WTC11 (cell line): Measurements from ENCODE around the gene CMTM4. TPM values are rescaled to one million over a fixed set of nuclear protein-coding genes. Genes with fewer than 3 reads are reported as not detected.
A peak's percentile ranks its signal among the peaks of the same experiment; 100 is the strongest.

Experiments used
- ATAC-seq: fragments of 200-7000 bp; cut with Tn5 transposase; 2 replicates; pipeline ENCODE4 v1.10.0; 2021; ENCODE audit warnings: mild to moderate bottlenecking, moderate library complexity
- CTCF ChIA-PET: fragments of 300-600 bp; sonication (Branson Sonifier 250); formaldehyde crosslinking; loops from one replicate; lab custom pipeline; 2021; ENCODE audit warnings: antibody characterized with exemption; lab: Charles Lee
- POLR2A ChIA-PET: fragments of 350-600 bp; sonication (Branson Sonifier 250); formaldehyde crosslinking; loops from one replicate; lab custom pipeline; 2021; ENCODE audit warnings: antibody characterized with exemption; lab: Charles Lee
- DNase-seq: peaks from one replicate; pipeline ENCODE4 v3.0.0; 2021; ENCODE audit warnings: low spot score
- H3K27ac Mint-ChIP-seq: 2 replicates; pipeline ENCODE4 v1.8.0; 2021; ENCODE audit warnings: mixed read lengths
- H3K27me3 Mint-ChIP-seq: 2 replicates; pipeline ENCODE4 v1.8.0; 2021; ENCODE audit warnings: low read depth, mild to moderate bottlenecking, moderate library complexity, mixed read lengths
- H3K36me3 Mint-ChIP-seq: 2 replicates; pipeline ENCODE4 v1.8.0; 2021; ENCODE audit warnings: mixed read lengths
- H3K4me1 Mint-ChIP-seq: 2 replicates; pipeline ENCODE4 v1.8.0; 2022; ENCODE audit warnings: mixed read lengths
- H3K4me3 Mint-ChIP-seq: 2 replicates; pipeline ENCODE4 v1.8.0; 2021; ENCODE audit warnings: mild to moderate bottlenecking, moderate library complexity, mixed read lengths
- H3K9me3 Mint-ChIP-seq: 2 replicates; pipeline ENCODE4 v1.8.0; 2021; ENCODE audit warnings: mixed read lengths
- CBFB ChIP-seq: sonication (generic); formaldehyde crosslinking; IDR thresholded peaks from 2 replicates; pipeline ENCODE4 v1.8.1; 2022; ENCODE audit warnings: mild to moderate bottlenecking, low read depth, missing genetic modification reagents
- EMX1 ChIP-seq: fragments of 250-450 bp; sonication (Bioruptor Pico); IDR thresholded peaks from 2 replicates; pipeline ENCODE4 v1.8.0; 2021; ENCODE audit warnings: mild to moderate bottlenecking
- GABPB1 ChIP-seq: sonication (generic); formaldehyde crosslinking; IDR thresholded peaks from 2 replicates; pipeline ENCODE4 v1.8.1; 2023; ENCODE audit warnings: mild to moderate bottlenecking, missing genetic modification reagents
- JAZF1 ChIP-seq: fragments of 250-450 bp; sonication (Bioruptor Pico); IDR thresholded peaks from 2 replicates; pipeline ENCODE4 v1.9.0; 2021; ENCODE audit warnings: moderate library complexity, mild to moderate bottlenecking, inconsistent platforms
- MYBL2 ChIP-seq: sonication (generic); formaldehyde crosslinking; IDR thresholded peaks from 2 replicates; pipeline ENCODE4 v1.8.1; 2023; ENCODE audit warnings: mild to moderate bottlenecking, moderate library complexity, missing genetic modification reagents
- NR2C2 ChIP-seq: sonication (generic); formaldehyde crosslinking; IDR thresholded peaks from 2 replicates; pipeline ENCODE4 v1.8.0; 2022; ENCODE audit warnings: mild to moderate bottlenecking, missing genetic modification reagents
- PRRX2 ChIP-seq: fragments of 250-450 bp; sonication (Bioruptor Pico); IDR thresholded peaks from 2 replicates; pipeline ENCODE4 v1.8.0; 2021; ENCODE audit warnings: mild to moderate bottlenecking
- SOX15 ChIP-seq: fragments of 250-450 bp; sonication (Bioruptor Pico); IDR thresholded peaks from 2 replicates; pipeline ENCODE4 v1.9.0; 2021; ENCODE audit warnings: mild to moderate bottlenecking
- TEAD1 ChIP-seq: sonication (generic); formaldehyde crosslinking; IDR thresholded peaks from 2 replicates; pipeline ENCODE4 v1.8.0; 2022; ENCODE audit warnings: mild to moderate bottlenecking, missing genetic modification reagents
- TEAD4 ChIP-seq: sonication (generic); formaldehyde crosslinking; IDR thresholded peaks from 2 replicates; pipeline ENCODE4 v1.8.0; 2022; ENCODE audit warnings: mild to moderate bottlenecking, missing genetic modification reagents
- ZNF232 ChIP-seq: sonication (generic); formaldehyde crosslinking; IDR thresholded peaks from 2 replicates; pipeline ENCODE4 v1.8.0; 2022; ENCODE audit warnings: mild to moderate bottlenecking, missing genetic modification reagents
- ZNF317 ChIP-seq: sonication (generic); formaldehyde crosslinking; IDR thresholded peaks from 2 replicates; pipeline ENCODE4 v1.8.1; 2023; ENCODE audit warnings: low read depth, mild to moderate bottlenecking, moderate library complexity, missing genetic modification reagents, borderline replicate concordance
- ZNF423 ChIP-seq: fragments of 250-450 bp; sonication (Bioruptor Pico); IDR thresholded peaks from 2 replicates; pipeline ENCODE4 v2.1.2; 2022; ENCODE audit warnings: mild to moderate bottlenecking, moderate library complexity
- total RNA-seq: library from RNA; stranded (reverse); gene quantifications from 3 replicates; pipeline ENCODE4 v1.2.3, GENCODE V29; 2021
- TF ChIP-seq, protein P1 (sequence below): sonication (generic); formaldehyde crosslinking; IDR thresholded peaks from 2 replicates; pipeline ENCODE4 v1.8.1; 2023; ENCODE audit warnings: mild to moderate bottlenecking, missing genetic modification reagents, moderate library complexity
- TF ChIP-seq, protein P2 (sequence below): sonication (generic); formaldehyde crosslinking; IDR thresholded peaks from 2 replicates; pipeline ENCODE4 v1.8.1; 2022; ENCODE audit warnings: mild to moderate bottlenecking, moderate library complexity, missing genetic modification reagents
- TF ChIP-seq, protein P3 (sequence below): sonication (generic); formaldehyde crosslinking; IDR thresholded peaks from 2 replicates; pipeline ENCODE4 v1.8.1; 2022; ENCODE audit warnings: missing genetic modification reagents, borderline replicate concordance
- TF ChIP-seq, protein P4 (sequence below): sonication (generic); formaldehyde crosslinking; IDR thresholded peaks from 2 replicates; pipeline ENCODE4 v1.8.1; 2023; ENCODE audit warnings: mild to moderate bottlenecking, moderate library complexity, missing genetic modification reagents
- TF ChIP-seq, protein P5 (sequence below): sonication (generic); formaldehyde crosslinking; IDR thresholded peaks from 2 replicates; pipeline ENCODE4 v1.8.0; 2023; ENCODE audit warnings: missing genetic modification reagents
- TF ChIP-seq, protein P6 (sequence below): fragments of 250-450 bp; sonication (Bioruptor Pico); IDR thresholded peaks from 2 replicates; pipeline ENCODE4 v2.1.2; 2022; ENCODE audit warnings: mild to moderate bottlenecking, moderate library complexity

CMTM4 gene
- total RNA-seq, 1 experiment from 2014 or later = 56.2 TPM

DNA sequence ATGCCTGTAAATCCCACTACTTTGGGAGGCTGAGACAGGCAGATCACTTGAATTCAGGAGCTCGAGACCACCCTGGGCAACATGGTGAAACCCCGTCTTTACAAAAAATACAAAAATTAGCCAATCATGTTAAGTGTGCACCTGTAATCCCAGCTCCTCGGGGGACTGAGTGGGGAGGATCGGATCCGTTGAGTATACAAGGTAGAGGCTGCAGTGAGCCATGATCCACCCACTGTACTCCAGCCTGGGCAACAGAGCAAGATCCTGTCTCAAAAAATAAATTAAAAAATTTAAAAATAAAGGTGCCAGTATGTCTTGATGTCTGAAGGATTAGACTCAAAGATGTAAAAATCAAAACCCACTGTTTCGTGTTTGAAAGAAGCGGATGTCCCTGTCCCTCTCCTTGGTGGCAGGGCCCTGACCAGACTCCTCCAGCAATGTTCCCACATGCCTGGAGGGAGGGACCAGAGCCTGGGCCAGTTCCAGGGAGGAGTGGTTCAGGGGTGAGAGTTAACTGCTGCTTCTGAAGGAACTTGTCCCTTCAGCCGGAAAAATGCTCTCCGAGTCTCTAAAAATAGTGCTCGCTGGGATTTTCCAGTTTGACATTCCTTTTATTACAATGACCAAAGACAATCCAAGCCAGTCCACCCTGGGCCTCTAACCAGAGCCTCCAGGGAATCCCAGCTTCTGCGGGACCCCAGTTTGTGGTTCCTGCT, 9.4 kb upstream of the CMTM4 start:
- TF ChIP-seq ZNF423 (CRISPR knock-in tag) = no peak
- TF ChIP-seq, protein P1, sequence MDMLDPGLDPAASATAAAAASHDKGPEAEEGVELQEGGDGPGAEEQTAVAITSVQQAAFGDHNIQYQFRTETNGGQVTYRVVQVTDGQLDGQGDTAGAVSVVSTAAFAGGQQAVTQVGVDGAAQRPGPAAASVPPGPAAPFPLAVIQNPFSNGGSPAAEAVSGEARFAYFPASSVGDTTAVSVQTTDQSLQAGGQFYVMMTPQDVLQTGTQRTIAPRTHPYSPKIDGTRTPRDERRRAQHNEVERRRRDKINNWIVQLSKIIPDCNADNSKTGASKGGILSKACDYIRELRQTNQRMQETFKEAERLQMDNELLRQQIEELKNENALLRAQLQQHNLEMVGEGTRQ (CRISPR knock-in tag) = no peak
- TF ChIP-seq, protein P2, sequence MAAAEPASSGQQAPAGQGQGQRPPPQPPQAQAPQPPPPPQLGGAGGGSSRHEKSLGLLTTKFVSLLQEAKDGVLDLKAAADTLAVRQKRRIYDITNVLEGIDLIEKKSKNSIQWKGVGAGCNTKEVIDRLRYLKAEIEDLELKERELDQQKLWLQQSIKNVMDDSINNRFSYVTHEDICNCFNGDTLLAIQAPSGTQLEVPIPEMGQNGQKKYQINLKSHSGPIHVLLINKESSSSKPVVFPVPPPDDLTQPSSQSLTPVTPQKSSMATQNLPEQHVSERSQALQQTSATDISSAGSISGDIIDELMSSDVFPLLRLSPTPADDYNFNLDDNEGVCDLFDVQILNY (CRISPR knock-in tag) = no peak
- TF ChIP-seq CBFB (CRISPR knock-in tag) = no peak
- TF ChIP-seq, protein P3, sequence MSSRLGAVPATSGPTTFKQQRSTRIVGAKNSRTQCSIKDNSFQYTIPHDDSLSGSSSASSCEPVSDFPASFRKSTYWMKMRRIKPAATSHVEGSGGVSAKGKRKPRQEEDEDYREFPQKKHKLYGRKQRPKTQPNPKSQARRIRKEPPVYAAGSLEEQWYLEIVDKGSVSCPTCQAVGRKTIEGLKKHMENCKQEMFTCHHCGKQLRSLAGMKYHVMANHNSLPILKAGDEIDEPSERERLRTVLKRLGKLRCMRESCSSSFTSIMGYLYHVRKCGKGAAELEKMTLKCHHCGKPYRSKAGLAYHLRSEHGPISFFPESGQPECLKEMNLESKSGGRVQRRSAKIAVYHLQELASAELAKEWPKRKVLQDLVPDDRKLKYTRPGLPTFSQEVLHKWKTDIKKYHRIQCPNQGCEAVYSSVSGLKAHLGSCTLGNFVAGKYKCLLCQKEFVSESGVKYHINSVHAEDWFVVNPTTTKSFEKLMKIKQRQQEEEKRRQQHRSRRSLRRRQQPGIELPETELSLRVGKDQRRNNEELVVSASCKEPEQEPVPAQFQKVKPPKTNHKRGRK (CRISPR knock-in tag) = no peak
- TF ChIP-seq, all 79 proteins: peak for 0
- H3K36me3 Mint-ChIP-seq = no peaks in the 10 kb centered on the region
- ATAC-seq (no peak), DNase-seq (no peak)
- H3K4me3 Mint-ChIP-seq = no peak overlapping the region
- H3K4me1 Mint-ChIP-seq = peaks cover 11% of the 10 kb centered on the region
- no peaks in the 10 kb centered on the region for H3K27me3 Mint-ChIP-seq
- no peak overlapping the region for H3K27ac Mint-ChIP-seq
- POLR2A ChIA-PET = no interaction called here
- H3K9me3 Mint-ChIP-seq = no peaks in the 10 kb centered on the region; the same call in 1 of the 2 replicates
- CTCF ChIA-PET = interaction anchor here (0.7 to 0.9 kb wide), 2 partner anchors 48 to 55 kb away, joined by 3 to 5 read pairs; no protein-coding TSS in a partner anchor

DNA sequence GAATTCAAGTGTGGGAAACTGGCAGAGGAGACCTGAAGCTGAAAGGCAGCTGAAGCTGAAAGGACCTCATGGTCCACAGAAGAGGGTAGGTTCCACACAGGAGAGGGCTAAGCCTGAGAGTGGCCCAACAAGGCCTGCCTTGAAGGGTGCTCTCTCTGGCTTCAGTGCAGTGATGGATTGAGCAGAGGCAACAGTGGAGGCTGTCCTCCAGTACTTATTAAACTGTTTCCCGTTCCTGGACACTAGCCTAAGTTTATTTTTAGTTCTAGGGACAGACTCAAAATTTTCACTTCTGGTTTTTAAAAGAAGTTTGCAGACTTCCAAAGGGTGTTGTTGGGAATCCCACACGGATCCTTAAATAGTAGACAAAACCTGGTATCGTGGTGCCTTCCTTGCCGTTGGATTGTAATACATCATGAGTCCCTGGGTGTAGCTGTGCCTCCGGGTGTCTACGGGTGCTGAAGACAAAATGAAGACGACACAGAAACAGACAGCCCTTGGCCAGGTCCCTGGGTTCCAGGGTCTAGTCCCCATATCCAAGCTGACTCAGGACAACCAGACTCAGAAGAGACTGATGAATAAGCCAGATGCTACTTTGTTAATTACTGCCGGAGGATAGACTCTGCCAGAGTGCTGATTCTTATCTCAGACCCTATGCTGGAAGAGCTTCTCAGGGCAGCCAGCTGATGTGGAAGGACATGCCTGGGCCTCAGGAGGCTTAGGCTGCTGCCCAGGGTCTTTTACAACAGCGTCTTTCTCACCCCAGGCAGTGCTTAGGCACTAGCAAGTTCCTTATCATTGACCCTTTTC, 7.1 kb upstream of the CMTM4 start:
- H3K36me3 Mint-ChIP-seq = no peaks in the 10 kb centered on the region
- no peaks in the 10 kb centered on the region for H3K27me3 Mint-ChIP-seq
- H3K4me3 Mint-ChIP-seq = no peak overlapping the region
- ATAC-seq (no peak), DNase-seq (no peak)
- H3K9me3 Mint-ChIP-seq = no peaks in the 10 kb centered on the region
- TF ChIP-seq, protein P4, sequence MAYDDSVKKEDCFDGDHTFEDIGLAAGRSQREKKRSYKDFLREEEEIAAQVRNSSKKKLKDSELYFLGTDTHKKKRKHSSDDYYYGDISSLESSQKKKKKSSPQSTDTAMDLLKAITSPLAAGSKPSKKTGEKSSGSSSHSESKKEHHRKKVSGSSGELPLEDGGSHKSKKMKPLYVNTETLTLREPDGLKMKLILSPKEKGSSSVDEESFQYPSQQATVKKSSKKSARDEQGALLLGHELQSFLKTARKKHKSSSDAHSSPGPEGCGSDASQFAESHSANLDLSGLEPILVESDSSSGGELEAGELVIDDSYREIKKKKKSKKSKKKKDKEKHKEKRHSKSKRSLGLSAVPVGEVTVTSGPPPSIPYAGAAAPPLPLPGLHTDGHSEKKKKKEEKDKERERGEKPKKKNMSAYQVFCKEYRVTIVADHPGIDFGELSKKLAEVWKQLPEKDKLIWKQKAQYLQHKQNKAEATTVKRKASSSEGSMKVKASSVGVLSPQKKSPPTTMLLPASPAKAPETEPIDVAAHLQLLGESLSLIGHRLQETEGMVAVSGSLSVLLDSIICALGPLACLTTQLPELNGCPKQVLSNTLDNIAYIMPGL (CRISPR knock-in tag) = no peak
- TF ChIP-seq CBFB (CRISPR knock-in tag) (no peak), SOX15 (no peak), ZNF317 (no peak)
- POLR2A ChIA-PET = no interaction called here
- peaks cover 16% of the 10 kb centered on the region for H3K4me1 Mint-ChIP-seq
- CTCF ChIA-PET = interaction anchor here (0.6 kb wide), 1 partner anchor 96 kb away, joined by 3 read pairs; no protein-coding TSS in a partner anchor
- 0 out of 2 replicates have a peak overlapping the region, but pooled peaks have one; percentile 3 for H3K27ac Mint-ChIP-seq

DNA sequence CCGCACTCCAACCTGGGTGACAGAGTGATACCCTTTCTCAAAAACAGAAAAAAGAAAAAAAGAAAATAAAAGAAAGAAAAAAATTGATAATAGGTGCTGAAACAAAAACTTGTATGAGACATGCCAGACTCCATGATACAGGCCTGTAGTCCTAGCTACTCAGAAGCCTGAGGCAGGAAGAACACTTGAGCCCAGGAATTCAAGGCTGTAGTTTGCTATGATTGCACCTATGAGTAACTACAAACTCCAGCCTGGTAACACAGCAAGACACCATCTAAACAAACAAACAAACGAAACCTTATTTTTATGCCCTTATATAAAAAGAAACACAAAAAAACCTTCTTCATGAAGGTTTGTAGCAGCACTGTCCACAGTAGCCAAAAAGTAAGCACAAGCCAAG, 5.0 kb upstream of the CMTM4 start:
- POLR2A ChIA-PET = interaction anchor here (0.7 kb wide), 1 partner anchor 102 kb away, joined by 8 read pairs; no protein-coding TSS in a partner anchor
- ATAC-seq = no peak
- no peaks in the 10 kb centered on the region for H3K36me3 Mint-ChIP-seq
- TF ChIP-seq TEAD1 (CRISPR knock-in tag) = no peak
- TF ChIP-seq, protein P5, sequence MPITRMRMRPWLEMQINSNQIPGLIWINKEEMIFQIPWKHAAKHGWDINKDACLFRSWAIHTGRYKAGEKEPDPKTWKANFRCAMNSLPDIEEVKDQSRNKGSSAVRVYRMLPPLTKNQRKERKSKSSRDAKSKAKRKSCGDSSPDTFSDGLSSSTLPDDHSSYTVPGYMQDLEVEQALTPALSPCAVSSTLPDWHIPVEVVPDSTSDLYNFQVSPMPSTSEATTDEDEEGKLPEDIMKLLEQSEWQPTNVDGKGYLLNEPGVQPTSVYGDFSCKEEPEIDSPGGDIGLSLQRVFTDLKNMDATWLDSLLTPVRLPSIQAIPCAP (CRISPR knock-in tag) = no peak
- TF ChIP-seq GABPB1 = no peak
- TF ChIP-seq, protein P1 (CRISPR knock-in tag) = no peak
- no peak for TF ChIP-seq NR2C2 (CRISPR knock-in tag)
- TF ChIP-seq JAZF1 = no peak
- TF ChIP-seq, protein P6, sequence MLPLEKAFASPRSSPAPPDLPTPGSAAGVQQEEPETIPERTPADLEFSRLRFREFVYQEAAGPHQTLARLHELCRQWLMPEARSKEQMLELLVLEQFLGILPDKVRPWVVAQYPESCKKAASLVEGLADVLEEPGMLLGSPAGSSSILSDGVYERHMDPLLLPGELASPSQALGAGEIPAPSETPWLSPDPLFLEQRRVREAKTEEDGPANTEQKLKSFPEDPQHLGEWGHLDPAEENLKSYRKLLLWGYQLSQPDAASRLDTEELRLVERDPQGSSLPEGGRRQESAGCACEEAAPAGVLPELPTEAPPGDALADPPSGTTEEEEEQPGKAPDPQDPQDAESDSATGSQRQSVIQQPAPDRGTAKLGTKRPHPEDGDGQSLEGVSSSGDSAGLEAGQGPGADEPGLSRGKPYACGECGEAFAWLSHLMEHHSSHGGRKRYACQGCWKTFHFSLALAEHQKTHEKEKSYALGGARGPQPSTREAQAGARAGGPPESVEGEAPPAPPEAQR (CRISPR knock-in tag) = no peak
- TF ChIP-seq EMX1 (CRISPR knock-in tag) = no peak
- no peak for TF ChIP-seq ZNF232 (CRISPR knock-in tag)
- no peak for TF ChIP-seq PRRX2 (CRISPR knock-in tag)
- TF ChIP-seq MYBL2 (CRISPR knock-in tag) = no peak
- no peak for TF ChIP-seq TEAD4 (CRISPR knock-in tag)
- TF ChIP-seq ZNF317 = no peak

More for the DNA sequence above, 5.0 kb upstream of the CMTM4 start:
- H3K27me3 Mint-ChIP-seq = peaks cover 9% of the 10 kb centered on the region
- H3K4me1 Mint-ChIP-seq = peaks cover 12% of the 10 kb centered on the region
- no peaks in the 10 kb centered on the region for H3K9me3 Mint-ChIP-seq
- no peak for DNase-seq
- H3K4me3 Mint-ChIP-seq = no peak overlapping the region
- no peak overlapping the region for H3K27ac Mint-ChIP-seq
- CTCF ChIA-PET = interaction anchor here (1.0 kb wide), 1 partner anchor 93 kb away, joined by 3 read pairs; no protein-coding TSS in a partner anchor
